Smooth muscle cell (in vitro differentiated cells): ENCODE results near the gene P4HTM. TPM values are rescaled to one million over a fixed set of nuclear protein-coding genes. Genes with fewer than 3 reads are reported as not detected.

ENCODE experiments used
- DNase-seq: peaks from one replicate; lab custom pipeline; 2025; ENCODE audit not compliant: unreplicated experiment; lab: John Stamatoyannopoulos, UW
- H2AFZ ChIP-seq: fragments of 200-600 bp; sonication (generic); 2 replicates; pipeline ENCODE4 v1.6.0; 2016; ENCODE audit warnings: antibody characterized with exemption, low read depth, mild to moderate bottlenecking
- H3F3A ChIP-seq: fragments of 200-600 bp; sonication (generic); 2 replicates; pipeline ENCODE4 v1.6.0; 2017; ENCODE audit warnings: antibody characterized with exemption, low read depth
- H3K27ac ChIP-seq: fragments of 200-600 bp; sonication (generic); 2 replicates; pipeline ENCODE4 v1.5.1; 2016; ENCODE audit warnings: low read depth, mild to moderate bottlenecking
- H3K27me3 ChIP-seq: fragments of 200-600 bp; sonication (generic); 2 replicates; pipeline ENCODE4 v1.6.1; 2016; ENCODE audit warnings: low read depth, mild to moderate bottlenecking
- H3K36me3 ChIP-seq: fragments of 200-600 bp; sonication (generic); 2 replicates; pipeline ENCODE4 v1.5.1; 2016; ENCODE audit warnings: low read depth
- H3K4me1 ChIP-seq: fragments of 200-600 bp; sonication (generic); 2 replicates; pipeline ENCODE4 v1.5.1; 2016; ENCODE audit warnings: low read depth
- H3K4me2 ChIP-seq: fragments of 200-600 bp; sonication (generic); 2 replicates; pipeline ENCODE4 v1.6.0; 2016; ENCODE audit warnings: mild to moderate bottlenecking
- H3K4me3 ChIP-seq: fragments of 200-600 bp; sonication (generic); 2 replicates; pipeline ENCODE4 v1.5.1; 2016; ENCODE audit warnings: mild to moderate bottlenecking
- H3K79me2 ChIP-seq: fragments of 200-600 bp; sonication (generic); 2 replicates; pipeline ENCODE4 v1.6.0; 2016; ENCODE audit warnings: low read depth, mild to moderate bottlenecking
- H3K9ac ChIP-seq: fragments of 200-600 bp; sonication (generic); 2 replicates; pipeline ENCODE4 v1.6.0; 2016; ENCODE audit warnings: low read depth
- H3K9me3 ChIP-seq: fragments of 200-600 bp; sonication (generic); replicated peaks from 2 replicates; pipeline ENCODE4 v1.5.1; 2016; ENCODE audit warnings: low read depth
- H4K20me1 ChIP-seq: fragments of 200-600 bp; sonication (generic); 2 replicates; pipeline ENCODE4 v1.6.0; 2016; ENCODE audit warnings: low read depth
- CTCF ChIP-seq: fragments of 200-600 bp; sonication (generic); IDR thresholded peaks from 2 replicates; pipeline ENCODE4 v1.5.1; 2017; ENCODE audit warnings: borderline replicate concordance, mild to moderate bottlenecking, antibody characterized with exemption; ENCODE audit not compliant: insufficient read depth, poor library complexity, severe bottlenecking
- WGBS: methylation state at CpG from one replicate; pipeline ENCODE4 v1.1.7; 2016; ENCODE audit warnings: low lambda C conversion rate; 5-methylcytosine and 5-hydroxymethylcytosine counted together
- polyA plus RNA-seq: library from polyadenylated mRNA; unstranded; fragments of >200 nt; fragmentation: Nextera tagmentation; extraction: Ambion mirVana; gene quantifications from 2 replicates; pipeline ENCODE4 v1.2.1, GENCODE V29; 2016
- total RNA-seq: library from RNA; depleted of rRNA; stranded (reverse); fragments of >200 nt; gene quantifications from 2 replicates; pipeline ENCODE4 v1.2.3, GENCODE V29; 2014

P4HTM gene
- total and polyA plus RNA-seq, 2 experiments from 2014 or later = 22.7 to 29.9 TPM

GRCh38 chr3:49022688-49023171 lies 32.7 kb downstream of the P4HTM start:
- H3K9me3 ChIP-seq = no peaks in the 10 kb centered on the region
- peaks cover 17% of the 10 kb centered on the region for H3K4me1 ChIP-seq
- H3F3A ChIP-seq = peaks cover 31% of the 10 kb centered on the region
- H2AFZ ChIP-seq = no peak overlapping the region
- H3K36me3 ChIP-seq = no peaks in the 10 kb centered on the region
- peak overlapping the region; percentile 97 for H3K4me2 ChIP-seq
- H3K27ac ChIP-seq = peak overlapping the region; percentile 99
- WGBS = 35% methylated on average over 12 of the region's 12 CpGs
- H4K20me1 ChIP-seq = peaks cover 6% of the 10 kb centered on the region
- DNase-seq = no peak
- peak overlapping the region; percentile 75 for H3K4me3 ChIP-seq
- H3K9ac ChIP-seq = peak overlapping the region; percentile 98
- H3K27me3 ChIP-seq = no peaks in the 10 kb centered on the region
- peaks cover 50% of the 10 kb centered on the region for H3K79me2 ChIP-seq
- no peak for TF ChIP-seq CTCF

GRCh38 chr3:49023775-49024174 lies 33.7 kb downstream of the P4HTM start:
- H2AFZ ChIP-seq = no peak overlapping the region
- H3K9ac ChIP-seq = no peak overlapping the region
- H3K79me2 ChIP-seq = peaks cover 57% of the 10 kb centered on the region
- no peak overlapping the region for H3K27ac ChIP-seq
- H4K20me1 ChIP-seq = peaks cover 6% of the 10 kb centered on the region
- DNase-seq = no peak
- TF ChIP-seq CTCF = no peak
- WGBS = 98% methylated on average over 4 of the region's 4 CpGs
- H3K27me3 ChIP-seq = no peaks in the 10 kb centered on the region
- peaks cover 25% of the 10 kb centered on the region for H3K4me1 ChIP-seq
- H3K4me3 ChIP-seq = no peak overlapping the region
- peaks cover 31% of the 10 kb centered on the region for H3F3A ChIP-seq
- H3K4me2 ChIP-seq = no peak overlapping the region
- no peaks in the 10 kb centered on the region for H3K9me3 ChIP-seq
- H3K36me3 ChIP-seq = no peaks in the 10 kb centered on the region

- Histone ChIP-seq H3F3A (peaks cover 28% of the 10 kb centered on the region), H3K4me2 (no peak overlapping the region), H3K79me2 (peaks cover 55% of the 10 kb centered on the region), H3K9me3 (no peaks in the 10 kb centered on the region), H3K4me1 (peaks cover 23% of the 10 kb centered on the region), H3K4me3 (no peak overlapping the region), H3K27ac (no peak overlapping the region), H3K9ac (no peak overlapping the region), H3K27me3 (no peaks in the 10 kb centered on the region), H3K36me3 (no peaks in the 10 kb centered on the region), H4K20me1 (peaks cover 6% of the 10 kb centered on the region), H2AFZ (no peak overlapping the region)
- DNase-seq = no peak
- 99% methylated on average over 5 of the region's 5 CpGs for WGBS
- TF ChIP-seq CTCF = no peak
These were observed 34.4 kb downstream of the P4HTM start for GRCh38 chr3:49024449-49024848.
